ENCODE data around the gene GALNT14.

GRCh38 chr2:31080361-31080760 lies 57.9 kb downstream of the GALNT14 start:
- TF ChIP-seq CTCF (IDR thresholded peaks at IDR 0.05): no peak
- TF ChIP-seq EZH2 (IDR thresholded peaks at IDR 0.05): no peak
